ENCODE measurements around the gene FSCN2. TPM values are rescaled to one million over a fixed set of nuclear protein-coding genes. Genes with fewer than 3 reads are reported as not detected.

Gene FSCN2
- polyA plus RNA-seq, 4 donors = 1.2 to 2.5 (median 1.7) TPM

DNA sequence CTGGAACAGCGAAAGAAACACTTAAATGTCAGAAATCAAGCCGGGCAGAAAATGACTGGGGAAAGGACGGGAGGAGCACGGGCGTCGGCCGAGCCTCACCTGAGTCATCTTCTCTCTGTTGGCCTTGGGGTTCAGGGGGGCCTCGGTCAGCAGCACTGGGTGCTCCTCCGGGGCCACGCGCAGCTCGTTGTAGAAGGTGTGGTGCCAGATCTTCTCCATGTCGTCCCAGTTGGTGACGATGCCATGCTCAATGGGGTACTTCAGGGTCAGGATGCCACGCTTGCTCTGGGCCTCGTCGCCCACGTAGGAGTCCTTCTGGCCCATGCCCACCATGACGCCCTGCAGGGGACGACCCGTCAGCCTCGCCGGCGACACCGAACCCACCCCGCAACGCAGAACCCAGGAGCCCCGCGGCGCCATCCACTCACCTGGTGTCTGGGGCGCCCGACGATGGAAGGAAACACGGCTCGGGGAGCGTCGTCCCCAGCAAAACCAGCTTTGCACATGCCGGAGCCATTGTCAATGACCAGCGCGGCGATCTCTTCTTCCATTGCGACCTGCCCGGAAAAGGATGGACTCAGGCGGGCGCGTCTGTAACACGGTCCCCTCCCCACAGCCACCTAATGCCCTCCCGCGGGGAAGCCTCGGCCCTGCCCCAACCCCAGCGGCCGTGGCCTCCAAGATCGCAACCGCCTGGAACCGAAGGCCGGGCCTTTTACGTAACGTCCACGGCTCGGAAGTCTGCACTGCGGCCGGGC, 16.2 kb upstream of the FSCN2 start:
- DNase-seq (ENCODE audit: low read depth in 4 of 4, low spot score in 3 of 4) = no peak

- DNase-seq (ENCODE audit: low read depth in 4 of 4, low spot score in 3 of 4) = peak; percentile 78 to 92 (median 90)
Observed at GRCh38 chr17:81512562-81513371, 15.4 kb upstream of the FSCN2 start, which contains the start of gene ACTG1. Gene ACTG1 (minus strand): TSS chr17:81512799. CDS start chr17:81512354, 445 bp downstream.

- DNase-seq (ENCODE audit: low read depth in 4 of 4, low spot score in 3 of 4) = no peak
Observed at GRCh38 chr17:81513372-81513752, 14.8 kb upstream of the FSCN2 start.

DNA sequence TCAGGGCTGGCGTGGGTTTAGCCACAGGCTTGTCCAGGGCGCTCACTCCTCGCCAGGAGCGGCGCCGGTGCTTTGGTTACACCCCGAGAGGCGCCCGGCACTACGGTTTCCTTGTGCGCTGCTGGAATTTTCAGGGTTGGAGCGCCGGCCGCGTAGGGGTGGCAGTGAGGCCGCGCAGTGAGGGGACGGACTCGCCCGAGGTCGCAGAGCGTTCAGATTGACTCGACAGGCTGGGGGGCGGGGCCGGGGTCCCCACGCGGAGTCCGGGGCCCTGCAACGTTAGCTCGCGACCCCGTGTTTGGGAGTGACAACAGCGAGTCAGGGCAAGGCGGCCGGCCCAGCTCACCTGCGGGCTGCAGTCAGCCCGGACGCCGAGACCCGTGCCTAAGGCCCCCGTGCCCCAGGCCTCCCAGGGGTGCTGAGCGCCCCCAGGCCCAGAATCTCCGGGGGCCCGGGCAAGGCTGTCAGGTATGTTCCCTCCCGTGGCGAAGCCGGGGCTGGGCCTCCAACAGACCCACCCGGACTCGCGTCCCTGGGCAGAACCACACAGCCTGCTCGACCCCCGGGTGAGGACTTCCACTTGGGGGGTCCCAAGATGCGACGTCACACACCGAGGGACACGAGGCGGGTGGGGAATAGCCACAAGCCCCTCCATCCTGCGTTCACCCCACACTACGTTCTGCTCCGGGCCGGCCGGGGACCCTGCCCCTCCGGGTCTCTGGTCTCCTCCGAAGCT, 14.3 kb upstream of the FSCN2 start:
- DNase-seq (ENCODE audit: low read depth in 4 of 4, low spot score in 3 of 4) = no peak

DNA sequence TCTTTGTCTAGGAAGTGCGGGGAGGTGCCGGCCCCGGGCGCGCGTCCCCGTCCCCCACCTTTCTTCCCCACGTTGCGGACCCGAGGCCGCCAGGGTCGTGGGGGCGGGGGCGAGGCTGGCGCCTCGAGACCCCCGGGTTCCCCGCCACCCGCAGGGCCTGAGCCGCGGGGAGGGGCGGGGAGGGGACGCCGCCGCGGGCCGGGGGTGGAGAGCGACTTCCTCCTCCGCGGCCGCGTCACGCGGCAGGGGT, 13.8 kb upstream of the FSCN2 start:
- DNase-seq (ENCODE audit: low read depth in 4 of 4, low spot score in 3 of 4) = no peak

DNA sequence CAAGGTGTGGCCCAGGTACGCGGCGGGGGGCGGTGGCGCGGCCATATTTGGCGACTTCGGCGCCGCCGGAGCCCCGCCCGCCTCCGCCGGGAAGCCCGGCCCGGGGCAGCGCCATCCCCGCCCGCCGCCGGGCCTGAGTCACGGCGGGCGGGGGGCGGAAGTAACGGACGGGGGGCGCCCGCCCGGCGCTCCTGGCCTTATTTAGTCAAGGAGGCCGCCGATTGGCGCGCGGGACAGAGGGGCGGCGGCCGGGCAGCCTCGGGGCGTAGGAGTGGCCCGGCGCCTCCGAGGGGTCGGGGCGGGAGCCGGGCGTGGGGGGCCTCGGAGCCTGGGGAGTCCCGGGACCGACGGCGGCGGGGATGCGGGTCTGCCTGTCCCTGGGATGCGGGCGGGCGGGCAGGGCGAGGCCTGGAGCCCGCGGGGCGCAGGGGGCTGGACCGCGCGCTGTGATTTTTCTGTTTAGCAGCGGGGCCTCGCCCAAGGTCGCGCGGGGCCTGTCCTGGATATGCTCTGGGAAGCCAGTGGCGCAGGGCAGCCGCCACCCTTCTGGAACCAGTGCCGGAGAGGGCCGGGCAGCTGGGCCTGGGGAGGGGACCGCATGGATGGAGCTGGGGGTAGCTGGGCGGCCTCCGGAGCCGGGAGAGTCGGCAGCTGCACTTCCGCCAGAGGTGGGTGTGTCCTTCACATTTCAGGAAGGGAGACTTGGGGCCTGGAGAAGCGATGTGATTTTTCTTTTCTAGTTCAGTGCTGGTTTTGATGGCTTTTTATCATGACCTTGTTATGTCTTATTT, 13.2 kb upstream of the FSCN2 start:
- DNase-seq (ENCODE audit: low read depth in 4 of 4, low spot score in 3 of 4) = no peak

GRCh38 chr17:81515530-81516041, 12.6 kb upstream of the FSCN2 start:
- no peak for DNase-seq (ENCODE audit: low read depth in 4 of 4, low spot score in 3 of 4)

- no peak for DNase-seq (ENCODE audit: low read depth in 4 of 4, low spot score in 3 of 4)
Observed at GRCh38 chr17:81516439-81516838, 11.7 kb upstream of the FSCN2 start.

- DNase-seq (ENCODE audit: low read depth in 4 of 4, low spot score in 3 of 4) = no peak
Observed at GRCh38 chr17:81517009-81517338, 11.2 kb upstream of the FSCN2 start.

- no peak for DNase-seq (ENCODE audit: low read depth in 4 of 4, low spot score in 3 of 4)
Observed at GRCh38 chr17:81517339-81518112, 10.7 kb upstream of the FSCN2 start.

DNA sequence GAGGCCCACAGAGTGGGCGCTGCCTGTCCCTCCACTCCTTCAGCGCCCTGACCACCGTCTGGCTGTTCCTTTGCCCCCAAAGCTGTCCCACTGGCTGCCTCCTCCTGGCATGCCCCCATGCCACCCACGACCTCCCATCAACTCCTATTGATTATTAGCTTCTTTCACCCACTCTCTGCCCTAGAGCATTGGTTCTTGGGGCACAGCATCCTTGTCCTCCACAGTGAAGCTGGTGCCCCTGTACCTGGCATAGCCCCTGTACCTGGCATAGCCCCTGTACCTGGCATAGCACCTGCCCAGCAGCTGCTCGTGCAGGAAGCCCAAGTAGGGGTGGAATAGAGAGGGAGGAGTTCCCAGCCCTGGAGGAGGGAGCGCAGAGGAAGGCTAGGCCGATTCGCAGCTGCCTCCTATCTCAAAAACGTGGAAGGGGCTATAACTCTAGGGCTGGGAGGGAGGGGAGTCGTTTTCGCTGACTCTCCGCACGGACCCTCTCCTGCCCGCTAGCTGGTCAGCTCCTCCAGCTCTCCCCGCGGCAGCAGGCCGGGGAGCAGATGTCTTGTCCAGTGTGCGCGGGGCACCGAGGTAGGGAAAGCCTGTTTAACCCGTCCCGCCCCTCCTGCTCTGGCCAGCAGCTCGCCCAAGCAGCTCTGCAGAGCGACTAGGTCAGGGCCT, 9.9 kb upstream of the FSCN2 start:
- DNase-seq (ENCODE audit: low read depth in 4 of 4, low spot score in 3 of 4) = no peak

GRCh38 chr17:81518785-81519283, 9.3 kb upstream of the FSCN2 start:
- DNase-seq (ENCODE audit: low read depth in 4 of 4, low spot score in 3 of 4) = no peak

GRCh38 chr17:81519284-81520020, 8.7 kb upstream of the FSCN2 start:
- no peak for DNase-seq (ENCODE audit: low read depth in 4 of 4, low spot score in 3 of 4)

GRCh38 chr17:81520021-81520901, 7.9 kb upstream of the FSCN2 start:
- DNase-seq (ENCODE audit: low read depth in 4 of 4, low spot score in 3 of 4) = no peak

- DNase-seq (ENCODE audit: low read depth in 4 of 4, low spot score in 3 of 4) = peak in 2 of 4 donors; percentile 73 to 84
Observed at GRCh38 chr17:81522491-81523401, 5.4 kb upstream of the FSCN2 start.

DNA sequence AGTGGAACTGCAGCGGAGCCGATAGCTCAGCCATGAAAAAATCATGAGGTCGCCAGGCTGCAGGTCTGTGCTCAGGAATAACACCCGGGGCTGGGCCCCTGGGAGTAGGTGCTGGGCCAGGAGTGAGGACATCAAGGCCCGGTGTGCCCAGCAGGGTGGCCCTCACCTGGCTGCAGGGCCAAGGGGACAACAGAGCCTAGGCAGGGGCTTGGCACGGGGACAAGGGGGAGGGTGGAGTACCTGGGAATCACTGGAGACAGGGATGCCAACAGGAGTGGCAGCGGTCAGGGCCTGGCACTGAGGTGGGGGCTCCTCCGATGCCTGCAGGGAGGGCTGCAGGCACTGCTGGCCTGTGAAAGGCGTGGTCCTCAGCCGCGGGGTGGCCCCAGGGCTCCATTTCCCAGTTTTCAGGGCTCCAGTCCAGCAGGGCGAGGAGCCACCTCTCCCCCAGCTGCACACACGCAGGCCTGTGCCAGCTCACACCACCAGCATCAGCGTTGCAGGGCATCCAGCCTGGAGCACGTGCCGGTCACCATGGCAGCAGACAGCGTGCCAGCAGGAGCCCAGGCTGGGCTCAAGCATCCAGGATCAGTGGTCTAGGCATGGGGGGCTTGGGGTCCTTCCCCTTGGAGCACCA, 4.7 kb upstream of the FSCN2 start:
- DNase-seq (ENCODE audit: low read depth in 4 of 4, low spot score in 3 of 4) = no peak
